GM10847 (cell line): Measurements from ENCODE around the gene TSPAN33.

Experiments
- POLR2A ChIP-seq: IDR thresholded peaks from 2 replicates; pipeline ENCODE4 v1.6.1; 2011; ENCODE audit not compliant: insufficient read length; ENCODE audit errors: extremely low read depth

The TSPAN33 gene

GRCh38 chr7:129187681-129188371, 43.3 kb downstream of the TSPAN33 start:
- TF ChIP-seq POLR2A: no peak

GRCh38 chr7:129188372-129188891, 43.9 kb downstream of the TSPAN33 start, which contains the start of gene SMO:
Gene SMO (plus strand): TSS chr7:129188633. CDS start chr7:129189152, 519 bp downstream.
- no peak for TF ChIP-seq POLR2A

- TF ChIP-seq POLR2A: no peak
Observed at GRCh38 chr7:129188892-129189660, 44.6 kb downstream of the TSPAN33 start.

- TF ChIP-seq POLR2A: no peak
Observed at GRCh38 chr7:129189661-129190310, 45.3 kb downstream of the TSPAN33 start.

- TF ChIP-seq POLR2A: no peak
Observed at GRCh38 chr7:129191272-129191671, 46.8 kb downstream of the TSPAN33 start.

- TF ChIP-seq POLR2A: no peak
Observed at GRCh38 chr7:129193892-129194291, 49.4 kb downstream of the TSPAN33 start.

GRCh38 chr7:129197771-129198170, 53.3 kb downstream of the TSPAN33 start:
- TF ChIP-seq POLR2A: no peak

- TF ChIP-seq POLR2A: no peak
Observed at GRCh38 chr7:129199406-129199805, 54.9 kb downstream of the TSPAN33 start.

- TF ChIP-seq POLR2A: no peak
Observed at GRCh38 chr7:129202058-129202777, 57.7 kb downstream of the TSPAN33 start.

GRCh38 chr7:129203050-129203741, 58.7 kb downstream of the TSPAN33 start:
- TF ChIP-seq POLR2A: no peak

- TF ChIP-seq POLR2A: no peak
Observed at GRCh38 chr7:129205126-129205818, 60.8 kb downstream of the TSPAN33 start.

GRCh38 chr7:129205987-129206785, 61.7 kb downstream of the TSPAN33 start:
- TF ChIP-seq POLR2A: no peak

- no peak for TF ChIP-seq POLR2A
Observed at GRCh38 chr7:129208667-129209066, 64.2 kb downstream of the TSPAN33 start.
